Caco-2 (cell line): Measurements from ENCODE around the gene HINFP. TPM values are rescaled to one million over a fixed set of nuclear protein-coding genes. Genes with fewer than 3 reads are reported as not detected.
A peak's percentile ranks its signal among the peaks of the same experiment; 100 is the strongest.

Experiments used
- BruUV-seq: library from RNA; stranded (reverse); fragments of 400-500 nt; replicated peaks from 2 replicates; lab custom pipeline; 2021; lab: Mats Ljungman, UMichigan
- CTCF ChIA-PET: fragments of 300-600 bp; sonication (Branson Sonifier 250); formaldehyde crosslinking; loops from one replicate; lab custom pipeline; 2022; ENCODE audit warnings: antibody characterized with exemption; lab: Charles Lee
- POLR2A ChIA-PET: fragments of 300-600 bp; sonication (Branson Sonifier 250); formaldehyde crosslinking; loops from one replicate; lab custom pipeline; 2022; ENCODE audit warnings: antibody characterized with exemption; lab: Charles Lee
- DNase-seq, 2 experiments: peaks; one replicate each; pipeline versions ENCODE4 v3.0.0 to v3.0.0-alpha.2; 2020 to 2022
- H3K27me3 ChIP-seq: replicated peaks from 2 replicates; pipeline ENCODE4 v1.6.0; 2011; ENCODE audit warnings: low read length; ENCODE audit not compliant: control insufficient read depth, insufficient read depth
- H3K36me3 ChIP-seq: 2 replicates; pipeline ENCODE4 v1.5.1; 2011; ENCODE audit warnings: low read length; ENCODE audit not compliant: control insufficient read depth, insufficient read depth
- H3K4me1 ChIP-seq: fragments of 250-450 bp; sonication (Bioruptor Pico); 2 replicates; pipeline ENCODE4 v1.5.1; 2020; ENCODE audit warnings: mild to moderate bottlenecking
- H3K4me3 ChIP-seq: 2 replicates; pipeline ENCODE4 v1.5.1; 2011; ENCODE audit warnings: low read depth, mild to moderate bottlenecking, control low read depth, low read length
- H3K9me3 ChIP-seq: fragments of 250-450 bp; sonication (Bioruptor Pico); 2 replicates; pipeline ENCODE4 v1.5.1; 2020; ENCODE audit warnings: mild to moderate bottlenecking, moderate library complexity
- H3K27ac Mint-ChIP-seq: one replicate; pipeline ENCODE4 v1.8.0; 2022; ENCODE audit warnings: mixed read lengths; ENCODE audit not compliant: unreplicated experiment
- H3K27me3 Mint-ChIP-seq: one replicate; pipeline ENCODE4 v1.8.0; 2022; ENCODE audit warnings: mixed read lengths; ENCODE audit not compliant: insufficient read depth, unreplicated experiment
- H3K36me3 Mint-ChIP-seq: one replicate; pipeline ENCODE4 v1.8.0; 2022; ENCODE audit warnings: mild to moderate bottlenecking, mixed read lengths; ENCODE audit not compliant: insufficient read depth, unreplicated experiment
- H3K4me1 Mint-ChIP-seq: one replicate; pipeline ENCODE4 v1.8.0; 2022; ENCODE audit warnings: low read depth, mixed read lengths; ENCODE audit not compliant: unreplicated experiment
- H3K4me3 Mint-ChIP-seq: one replicate; pipeline ENCODE4 v1.8.0; 2022; ENCODE audit warnings: mild to moderate bottlenecking, moderate library complexity, mixed read lengths; ENCODE audit not compliant: unreplicated experiment
- H3K9me3 Mint-ChIP-seq: one replicate; pipeline ENCODE4 v1.8.0; 2022; ENCODE audit warnings: mixed read lengths; ENCODE audit not compliant: unreplicated experiment
- CTCF ChIP-seq, 2 experiments: fragments of 200-600 bp in 1 of 2; IDR thresholded peaks; 1 replicate in 1 of 2; 2 replicates in 1 of 2; pipeline versions ENCODE4 v1.5.1 to v1.8.0; 2011 to 2022; ENCODE audit warnings: antibody characterized with exemption in 1 of 2, control low read depth in 1 of 2, inconsistent platforms in 1 of 2, low read depth in 1 of 2, low read length in 1 of 2, mild to moderate bottlenecking in 1 of 2, moderate library complexity in 1 of 2; ENCODE audit not compliant: insufficient read depth in 1 of 2, severe bottlenecking in 1 of 2, unreplicated experiment in 1 of 2
- intact Hi-C: fragments of 100-400 bp; cut with micrococcal nuclease; formaldehyde crosslinking; loops from one replicate; pipeline ENCODE4 v1.10.0; 2022; ENCODE audit not compliant: unreplicated experiment
- total RNA-seq: library from RNA; stranded (reverse); gene quantifications from 2 replicates; pipeline ENCODE4 v1.2.3, GENCODE V29; 2022

Gene HINFP
- total RNA-seq, 1 experiment from 2014 or later, result 61.6 TPM

- peaks cover 45% of the 10 kb centered on the region for H3K36me3 Mint-ChIP-seq
- peaks cover 1% of the 10 kb centered on the region for H3K4me1 Mint-ChIP-seq
- Histone ChIP-seq H3K27me3 (no peaks in the 10 kb centered on the region), H3K36me3 (peaks cover 4% of the 10 kb centered on the region), H3K9me3 (no peaks in the 10 kb centered on the region), H3K4me3 (peak within 1 kb of the TSS; percentile 85), H3K4me1 (peaks cover 11% of the 10 kb centered on the region)
- peak within 1 kb of the TSS; percentile 98 for H3K27ac Mint-ChIP-seq
- ChIA-PET POLR2A (interaction anchor here (0.6 to 2.7 kb wide), 22 partner anchors 10 to 283 kb away, joined by 3 to 72 read pairs (median 4); partner anchors contain the start of genes C2CD2L, CBL, DPAGT1 and HINFP), CTCF (interaction anchor here (0.7 to 3.1 kb wide), 9 partner anchors 9 to 255 kb away, joined by 3 to 19 read pairs (median 5); partner anchors contain the start of genes C2CD2L, CBL, DPAGT1 and HINFP)
- DNase-seq, result peak; percentile 97 to 98
- BruUV-seq, result no TSS peak
- no peaks in the 10 kb centered on the region for H3K27me3 Mint-ChIP-seq
- H3K4me3 Mint-ChIP-seq, result peak within 1 kb of the TSS; percentile 97
- intact Hi-C loops, result loop anchor here (1.0 to 2.0 kb wide), 4 partner anchors 10 to 54 kb away; partner anchors contain the start of genes C2CD2L, SLC37A4 and VPS11
- no peak for TF ChIP-seq CTCF (IDR thresholded peaks at IDR 0.05; ENCODE audit: insufficient read depth in 1 of 2, low read depth in 1 of 2, low read length in 1 of 2, severe bottlenecking in 1 of 2, unreplicated experiment in 1 of 2)
- H3K9me3 Mint-ChIP-seq, result no peaks in the 10 kb centered on the region
Observed at GRCh38 chr11:119084663-119085436, 36.5 kb upstream of the HINFP start, which contains the start of gene HMBS. Gene HMBS, plus strand, starts transcription at chr11:119084881. Its CDS starts 153 bp downstream, at chr11:119085034.

GRCh38 chr11:119085437-119085847 lies 35.9 kb upstream of the HINFP start:
- POLR2A ChIA-PET, result interaction anchor here (0.6 to 2.7 kb wide), 19 partner anchors 9 to 282 kb away, joined by 3 to 72 read pairs (median 6); partner anchors contain the start of genes C2CD2L, CBL, DPAGT1 and HINFP
- intact Hi-C loops, result loop anchor here (1.0 to 2.0 kb wide), 3 partner anchors 10 to 55 kb away; partner anchors contain the start of genes C2CD2L and SLC37A4
- no peaks in the 10 kb centered on the region for H3K9me3 ChIP-seq
- no peak for TF ChIP-seq CTCF (IDR thresholded peaks at IDR 0.05; ENCODE audit: insufficient read depth in 1 of 2, low read depth in 1 of 2, low read length in 1 of 2, severe bottlenecking in 1 of 2, unreplicated experiment in 1 of 2)
- Mint-ChIP-seq H3K4me1 (peaks cover 7% of the 10 kb centered on the region), H3K9me3 (no peaks in the 10 kb centered on the region), H3K4me3 (peak overlapping the region; percentile 97), H3K36me3 (peaks cover 46% of the 10 kb centered on the region), H3K27me3 (no peaks in the 10 kb centered on the region), H3K27ac (peak overlapping the region; percentile 98)
- CTCF ChIA-PET, result interaction anchor here (0.5 to 3.1 kb wide), 7 partner anchors 9 to 255 kb away, joined by 3 to 19 read pairs (median 4); partner anchors contain the start of genes DPAGT1 and VPS11
- H3K36me3 ChIP-seq, result peaks cover 4% of the 10 kb centered on the region
- peaks cover 11% of the 10 kb centered on the region for H3K4me1 ChIP-seq
- H3K27me3 ChIP-seq, result no peaks in the 10 kb centered on the region
- DNase-seq, result no peak
- TSS peak; percentile 90 for BruUV-seq
- H3K4me3 ChIP-seq, result peak overlapping the region; percentile 85

GRCh38 chr11:119087123-119087522 lies 34.3 kb upstream of the HINFP start:
- Histone ChIP-seq H3K27me3 (no peaks in the 10 kb centered on the region), H3K4me1 (peaks cover 11% of the 10 kb centered on the region), H3K36me3 (no peaks in the 10 kb centered on the region), H3K9me3 (no peaks in the 10 kb centered on the region), H3K4me3 (no peak overlapping the region)
- no peak for TF ChIP-seq CTCF (IDR thresholded peaks at IDR 0.05; ENCODE audit: insufficient read depth in 1 of 2, low read depth in 1 of 2, low read length in 1 of 2, severe bottlenecking in 1 of 2, unreplicated experiment in 1 of 2)
- Mint-ChIP-seq H3K4me1 (peaks cover 7% of the 10 kb centered on the region), H3K36me3 (peaks cover 43% of the 10 kb centered on the region), H3K27me3 (no peaks in the 10 kb centered on the region), H3K9me3 (no peaks in the 10 kb centered on the region), H3K27ac (no peak overlapping the region), H3K4me3 (no peak overlapping the region)
- DNase-seq, result no peak
- intact Hi-C loops, result no loop called here
- POLR2A ChIA-PET, result interaction anchor here (0.6 kb wide), 1 partner anchor 296 kb away, joined by 3 read pairs; the partner anchor contains the start of gene DDX6
- CTCF ChIA-PET, result interaction anchor here (0.8 kb wide), 1 partner anchor 69 kb away, joined by 3 read pairs; no protein-coding TSS in a partner anchor
- BruUV-seq, result no TSS peak
